Transverse colon (tissue), 4 donors: ENCODE results near the gene DUSP12. TPM values are rescaled to one million over a fixed set of nuclear protein-coding genes. Genes with fewer than 3 reads are reported as not detected.
A peak's percentile ranks its signal among the peaks of the same experiment; 100 is the strongest.
"Not testable (repeated sequence)": the region's sequence is repeated elsewhere in the genome, so short reads cannot be mapped to it uniquely, and the experiment has no call there.

ENCODE experiments used
- DNase-seq: peaks from one replicate; pipeline ENCODE4 v3.0.0-alpha.2; 2019
- H3K27ac ChIP-seq, 4 donors: fragments of 200-600 bp; sonication (generic); 2 replicates each; pipeline ENCODE4 v1.5.1; 2016 to 2018; ENCODE audit warnings: inconsistent platforms in 4 of 4
- H3K27me3 ChIP-seq: fragments of 200-600 bp; sonication (generic); 2 replicates; pipeline ENCODE4 v1.5.1; 2017; ENCODE audit warnings: inconsistent platforms
- H3K36me3 ChIP-seq, 4 donors: fragments of 200-600 bp; sonication (generic); 2 replicates each; pipeline ENCODE4 v1.5.1; 2017 to 2019; ENCODE audit warnings: inconsistent platforms in 4 of 4
- H3K4me1 ChIP-seq, 4 donors: fragments of 200-600 bp; sonication (generic); 2 replicates each; pipeline ENCODE4 v1.5.1; 2017 to 2020; ENCODE audit warnings: inconsistent platforms in 4 of 4
- H3K4me3 ChIP-seq, 4 donors: fragments of 200-600 bp; sonication (generic); 1 replicate in 1 of 4; 2 replicates in 3 of 4; pipeline versions ENCODE4 v1.5.1 to v1.6.1; 2017 to 2019; ENCODE audit warnings: inconsistent platforms in 4 of 4
- H3K9me3 ChIP-seq, 2 donors: fragments of 200-600 bp; sonication (generic); 2 replicates each; pipeline ENCODE4 v1.5.1; 2017 to 2019; ENCODE audit warnings: inconsistent platforms in 2 of 2
- EP300 ChIP-seq: sonication (generic); formaldehyde crosslinking; IDR thresholded peaks from one replicate; pipeline ENCODE4 v1.6.1; 2017; ENCODE audit warnings: antibody characterized with exemption, low read depth
- POLR2A ChIP-seq: fragments of 450-650 bp; IDR thresholded peaks from one replicate; pipeline ENCODE4 v1.6.1; 2016; ENCODE audit warnings: antibody characterized with exemption, mild to moderate bottlenecking, moderate library complexity
- POLR2AphosphoS5 ChIP-seq, 3 donors: sonication (generic); formaldehyde crosslinking; IDR thresholded peaks; one replicate each; pipeline ENCODE4 v1.6.1; 2016; ENCODE audit warnings: antibody characterized with exemption in 3 of 3
- WGBS, 2 donors: methylation state at CpG; one replicate each; pipeline ENCODE4 v1.1.5; 2018; ENCODE audit warnings: low coverage in 1 of 2; 5-methylcytosine and 5-hydroxymethylcytosine counted together
- in situ Hi-C, 4 donors: fragments of 200-750 bp; cut with MboI; loops; one replicate each; pipeline versions ENCODE4 v1.15.0 to v1.15.1; 2017; ENCODE audit warnings: low sequenced_read_pairs in 3 of 4, low pct_ligation_motif_present in 1 of 4, low pct_unique_long_range_greater_than_20kb in 1 of 4
- intact Hi-C: fragments of 100-400 bp; cut with DNase I; formaldehyde crosslinking; loops from one replicate; pipeline ENCODE4 v1.15.1; 2023; ENCODE audit warnings: low total_unique reads
- total RNA-seq, 4 donors: library from RNA; depleted of rRNA; stranded (reverse); fragments of >200 nt; gene quantifications; one replicate each; pipeline ENCODE4 v1.1.0, GENCODE V29; 2016
- TF ChIP-seq, protein P1 (sequence below), 5 experiments: fragments of 200-600 bp in 3 of 5; fragments of 450-650 bp in 2 of 5; sonication (generic) in 3 of 5; IDR thresholded peaks; 1 replicate in 2 of 5; 2 replicates in 3 of 5; pipeline ENCODE4 v1.5.1; 2016 to 2017; ENCODE audit warnings: antibody characterized with exemption in 5 of 5, inconsistent platforms in 3 of 5, mild to moderate bottlenecking in 2 of 5, moderate library complexity in 1 of 5

Gene DUSP12
- total RNA-seq, 4 donors from 2014 or later = 26.2 to 62.5 (median 28.4) TPM; not detected in 1

DNA sequence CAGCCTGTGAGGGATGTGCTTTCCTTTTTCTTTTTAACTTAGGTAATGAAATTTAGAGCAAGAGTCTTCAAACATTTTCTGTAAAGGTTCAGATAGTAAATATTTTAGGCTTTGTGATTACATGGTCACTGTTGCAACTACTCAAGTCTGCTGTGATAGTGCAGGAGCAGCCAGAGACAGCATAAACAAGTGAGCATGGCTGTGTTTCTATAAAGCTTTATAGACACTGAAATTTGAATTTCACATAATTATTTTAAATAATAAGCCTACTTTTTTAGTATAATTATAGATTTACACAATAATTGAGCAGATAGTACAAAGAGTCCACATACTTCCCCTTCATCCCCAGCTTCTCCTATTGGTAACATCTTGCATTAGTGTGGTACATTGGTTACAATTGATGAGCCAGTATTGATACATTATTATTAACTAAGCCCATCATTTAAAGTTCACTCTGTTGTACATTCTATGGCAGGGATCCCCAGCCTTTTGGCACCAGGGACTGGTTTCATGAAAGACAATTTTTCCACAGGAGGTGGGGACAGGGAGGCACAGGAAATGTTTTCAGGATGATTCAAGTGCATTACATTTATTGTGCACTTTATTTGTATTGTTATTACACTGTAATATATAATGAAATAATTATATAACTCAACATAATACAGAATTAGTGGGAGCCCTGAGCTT is 19.5 kb downstream of the DUSP12 start:
- no peak for DNase-seq
- intact Hi-C loops = no loop called here
- no peak for TF ChIP-seq POLR2A
- TF ChIP-seq, protein P1, sequence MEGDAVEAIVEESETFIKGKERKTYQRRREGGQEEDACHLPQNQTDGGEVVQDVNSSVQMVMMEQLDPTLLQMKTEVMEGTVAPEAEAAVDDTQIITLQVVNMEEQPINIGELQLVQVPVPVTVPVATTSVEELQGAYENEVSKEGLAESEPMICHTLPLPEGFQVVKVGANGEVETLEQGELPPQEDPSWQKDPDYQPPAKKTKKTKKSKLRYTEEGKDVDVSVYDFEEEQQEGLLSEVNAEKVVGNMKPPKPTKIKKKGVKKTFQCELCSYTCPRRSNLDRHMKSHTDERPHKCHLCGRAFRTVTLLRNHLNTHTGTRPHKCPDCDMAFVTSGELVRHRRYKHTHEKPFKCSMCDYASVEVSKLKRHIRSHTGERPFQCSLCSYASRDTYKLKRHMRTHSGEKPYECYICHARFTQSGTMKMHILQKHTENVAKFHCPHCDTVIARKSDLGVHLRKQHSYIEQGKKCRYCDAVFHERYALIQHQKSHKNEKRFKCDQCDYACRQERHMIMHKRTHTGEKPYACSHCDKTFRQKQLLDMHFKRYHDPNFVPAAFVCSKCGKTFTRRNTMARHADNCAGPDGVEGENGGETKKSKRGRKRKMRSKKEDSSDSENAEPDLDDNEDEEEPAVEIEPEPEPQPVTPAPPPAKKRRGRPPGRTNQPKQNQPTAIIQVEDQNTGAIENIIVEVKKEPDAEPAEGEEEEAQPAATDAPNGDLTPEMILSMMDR (IDR thresholded peaks at IDR 0.05) = no peak
- no peak for TF ChIP-seq POLR2AphosphoS5 (IDR thresholded peaks at IDR 0.05)
- no peak for TF ChIP-seq EP300

DNA sequence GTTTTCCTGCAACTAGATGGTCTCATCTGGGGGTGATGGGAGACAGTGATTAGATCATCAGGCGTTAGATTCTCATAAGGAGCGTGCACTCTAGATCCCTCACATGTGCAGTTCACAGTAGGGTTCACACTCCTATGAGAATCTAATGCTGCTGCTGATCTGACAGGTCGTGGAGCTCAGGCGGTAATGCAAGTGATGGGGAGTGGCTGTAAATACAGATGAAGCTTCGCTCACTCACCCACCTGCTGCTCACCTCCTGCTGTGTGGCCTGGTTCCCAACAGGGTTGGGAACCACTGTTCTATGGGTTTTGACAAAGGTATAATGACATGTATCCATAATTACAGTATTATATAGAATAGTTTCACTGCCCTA is 20.1 kb downstream of the DUSP12 start:
- H3K27me3 ChIP-seq, intact Hi-C loops, in situ Hi-C loops, H3K4me3 ChIP-seq, DNase-seq, H3K9me3 ChIP-seq, H3K27ac ChIP-seq, H3K36me3 ChIP-seq: not testable (repeated sequence)
- WGBS, 2 donors = 80 to 89% methylated on average over 1 to 5 of the region's 5 CpGs
- peaks cover 11 to 38% (median 16%) of the 10 kb centered on the region in 4 donors for H3K4me1 ChIP-seq

More for the DNA sequence above, 19.5 kb downstream of the DUSP12 start:
- Histone ChIP-seq H3K27ac (no peak overlapping the region), H3K9me3 (no peaks in the 10 kb centered on the region), H3K36me3 (no peaks in the 10 kb centered on the region), H3K27me3 (no peaks in the 10 kb centered on the region), H3K4me1 (peaks cover 11 to 37% (median 16%) of the 10 kb centered on the region in 4 donors), H3K4me3 (no peak overlapping the region)
- in situ Hi-C loops = no loop called here

DNA sequence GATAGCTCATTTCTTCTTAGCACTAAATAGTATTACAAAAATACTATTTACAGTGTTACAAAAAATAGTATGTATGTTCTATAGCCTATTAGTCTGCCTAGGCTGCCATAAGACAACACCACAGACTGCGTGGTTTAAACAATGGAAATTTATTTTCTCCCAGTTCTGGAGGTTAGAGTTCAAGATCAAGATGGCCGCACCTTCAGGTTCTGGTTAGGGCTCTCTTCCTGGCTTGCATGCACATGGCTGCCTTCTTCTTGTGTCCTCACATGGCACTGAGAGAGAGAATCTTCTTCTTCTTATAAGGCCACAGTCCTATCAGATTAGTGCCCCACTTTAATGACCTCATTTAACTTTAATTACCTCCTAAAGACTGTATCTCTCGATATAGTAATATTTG is 20.7 kb downstream of the DUSP12 start:
- intact Hi-C loops (no loop called here), in situ Hi-C loops (no loop called here)
- Histone ChIP-seq H3K27ac (no peak overlapping the region), H3K4me3 (no peak overlapping the region), H3K9me3 (no peaks in the 10 kb centered on the region), H3K27me3 (no peaks in the 10 kb centered on the region), H3K36me3 (no peaks in the 10 kb centered on the region), H3K4me1 (peaks cover 11 to 41% (median 16%) of the 10 kb centered on the region in 4 donors)
- WGBS, 2 donors = 93 to 96% methylated on average over 3 of the region's 3 CpGs
- TF ChIP-seq EP300 (no peak), POLR2A (no peak), POLR2AphosphoS5 (IDR thresholded peaks at IDR 0.05) (no peak)
- TF ChIP-seq, protein P1 (IDR thresholded peaks at IDR 0.05) = no peak
- no peak for DNase-seq

DNA sequence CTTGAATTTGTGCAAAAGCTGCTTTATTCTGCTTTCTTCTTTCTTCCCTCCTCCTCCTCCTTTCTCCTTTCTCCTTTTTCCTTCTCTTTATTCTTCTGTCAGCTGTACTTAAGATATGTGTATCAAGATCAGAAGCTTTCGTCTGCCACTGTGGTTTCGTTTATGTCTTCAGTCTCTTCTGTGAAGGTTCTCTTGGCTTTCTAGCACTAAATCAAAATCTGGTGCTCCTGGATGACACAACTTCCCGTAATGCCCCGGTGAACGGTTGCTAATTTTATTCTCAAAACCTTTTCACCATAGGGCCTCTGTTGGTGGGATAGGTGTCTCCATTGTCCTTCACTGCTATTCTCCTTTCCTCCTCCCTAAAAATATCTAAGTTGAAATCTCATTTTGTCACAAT is 21.6 kb downstream of the DUSP12 start:
- WGBS, 2 donors = 67 to 73% methylated on average over 5 of the region's 5 CpGs
- H3K9me3 ChIP-seq = no peaks in the 10 kb centered on the region
- no peaks in the 10 kb centered on the region for H3K36me3 ChIP-seq
- DNase-seq = no peak
- H3K4me1 ChIP-seq = peaks cover 11 to 41% (median 16%) of the 10 kb centered on the region in 4 donors
- in situ Hi-C loops (no loop called here), intact Hi-C loops (no loop called here)
- no peaks in the 10 kb centered on the region for H3K27me3 ChIP-seq
- TF ChIP-seq POLR2AphosphoS5 (IDR thresholded peaks at IDR 0.05) (no peak), POLR2A (no peak), EP300 (no peak)
- TF ChIP-seq, protein P1 (IDR thresholded peaks at IDR 0.05) = no peak
- H3K27ac ChIP-seq = peak overlapping the region in 1 of 4 donors; percentile 42
- no peak overlapping the region for H3K4me3 ChIP-seq

DNA sequence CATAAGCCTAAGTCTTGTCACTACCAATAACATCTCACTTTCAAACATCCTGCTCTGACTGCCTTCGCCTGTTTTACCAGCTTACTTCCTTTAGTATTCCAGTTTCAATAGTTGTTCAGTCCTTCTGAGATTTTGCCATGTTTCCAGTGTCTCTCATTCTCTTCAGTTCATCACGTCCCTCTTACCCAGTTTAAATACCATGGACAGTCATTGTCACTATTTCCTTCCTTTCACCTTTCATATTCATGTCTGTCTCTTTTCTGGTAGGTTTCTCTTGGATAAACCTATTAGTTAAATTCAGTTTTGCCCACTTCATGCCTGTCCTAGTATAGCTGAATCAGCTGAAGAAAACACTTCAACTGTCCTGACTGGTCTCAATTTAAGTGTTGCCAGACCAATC is 22.4 kb downstream of the DUSP12 start:
- H3K27me3 ChIP-seq = no peaks in the 10 kb centered on the region
- in situ Hi-C loops = no loop called here
- peaks cover 8 to 40% (median 13%) of the 10 kb centered on the region in 4 donors for H3K4me1 ChIP-seq
- no peaks in the 10 kb centered on the region for H3K9me3 ChIP-seq
- no peaks in the 10 kb centered on the region for H3K36me3 ChIP-seq
- intact Hi-C loops = no loop called here
- no peak overlapping the region for H3K4me3 ChIP-seq
- H3K27ac ChIP-seq = peak overlapping the region in 2 of 4 donors; percentile 16 to 42
- TF ChIP-seq POLR2A = no peak
- TF ChIP-seq, protein P1 (IDR thresholded peaks at IDR 0.05) = no peak
- TF ChIP-seq POLR2AphosphoS5 (IDR thresholded peaks at IDR 0.05) = no peak
- no peak for TF ChIP-seq EP300
- no peak for DNase-seq
- WGBS, 2 donors = 78% methylated on average over 2 of the region's 2 CpGs; no CpG with 5 or more reads in 1 of the 2 donors
